HG02852 (cell line): ENCODE results near the gene CALN1.
"Not testable (repeated sequence)": the region's sequence is repeated elsewhere in the genome, so short reads cannot be mapped to it uniquely, and the experiment has no call there.

Source experiments
- ATAC-seq: cut with Tn5 transposase; IDR thresholded peaks from one replicate; pipeline ENCODE4 v1.9.1; 2021; ENCODE audit warnings: mild to moderate bottlenecking, moderate library complexity; ENCODE audit not compliant: unreplicated experiment

Gene CALN1

GRCh38 chr7:71769326-71769725, 642.8 kb downstream of the CALN1 start:
- ATAC-seq = no peak

DNA sequence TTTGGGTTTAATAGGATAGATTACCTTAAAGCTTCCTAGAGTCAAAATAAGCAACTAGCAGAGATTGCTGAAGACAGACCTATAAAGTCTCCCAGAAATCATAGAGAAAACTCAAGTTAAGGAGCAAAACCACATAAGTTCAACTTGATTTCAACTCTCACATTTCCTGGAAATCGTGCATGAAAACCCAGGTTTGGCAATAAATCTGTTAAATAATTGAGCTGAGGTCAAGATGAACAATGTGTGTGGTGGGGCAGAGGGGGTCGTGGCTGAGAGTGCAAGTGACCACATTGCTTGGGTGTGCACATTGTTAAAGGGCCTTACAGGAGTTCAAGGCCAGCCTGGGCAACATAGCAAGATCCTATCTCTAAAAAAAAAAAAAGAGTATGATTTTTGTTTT, 643.7 kb downstream of the CALN1 start:
- ATAC-seq = no peak

GRCh38 chr7:71766016-71766415, 646.1 kb downstream of the CALN1 start:
- no peak for ATAC-seq

- ATAC-seq = no peak
Measured at GRCh38 chr7:71761336-71761735, 650.8 kb downstream of the CALN1 start.

- no peak for ATAC-seq
Measured at GRCh38 chr7:71754828-71755227, 657.3 kb downstream of the CALN1 start.

DNA sequence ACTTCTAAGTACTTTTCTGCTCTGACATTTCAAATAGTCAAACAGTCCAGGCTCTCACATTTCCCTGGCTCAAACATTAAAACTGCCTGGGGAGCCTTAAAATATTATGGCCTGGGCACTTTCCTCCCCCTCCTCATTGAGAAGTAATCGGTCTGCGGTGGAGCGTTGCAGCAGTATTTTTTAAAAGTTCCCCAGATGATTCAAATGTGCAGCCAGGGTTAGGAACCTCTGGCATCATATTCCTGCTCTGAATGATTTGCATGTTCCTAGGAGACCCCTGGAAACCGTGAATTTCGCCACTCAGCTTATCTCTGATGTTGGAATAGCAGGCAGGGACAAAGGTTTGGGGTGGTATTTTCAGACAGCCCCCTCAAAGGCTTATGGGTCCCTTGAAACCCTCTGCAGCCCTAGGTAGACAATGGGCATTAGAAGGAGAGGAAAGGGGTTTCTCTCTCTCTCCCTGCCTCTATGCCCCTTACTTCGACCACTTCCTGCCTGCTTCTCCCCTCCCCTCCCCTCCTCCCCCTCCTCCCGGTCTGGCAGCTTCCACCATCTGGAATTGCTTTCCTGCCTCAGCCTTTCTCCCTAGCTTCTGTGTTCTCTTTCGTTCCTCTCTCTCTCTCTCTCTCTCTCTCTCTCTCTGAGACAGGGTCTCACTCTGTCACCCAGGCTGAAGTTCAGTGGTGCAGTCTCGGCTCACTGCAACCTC, 658.0 kb downstream of the CALN1 start:
- no peak for ATAC-seq

- ATAC-seq = no peak
Measured at GRCh38 chr7:71753236-71753635, 658.9 kb downstream of the CALN1 start.

DNA sequence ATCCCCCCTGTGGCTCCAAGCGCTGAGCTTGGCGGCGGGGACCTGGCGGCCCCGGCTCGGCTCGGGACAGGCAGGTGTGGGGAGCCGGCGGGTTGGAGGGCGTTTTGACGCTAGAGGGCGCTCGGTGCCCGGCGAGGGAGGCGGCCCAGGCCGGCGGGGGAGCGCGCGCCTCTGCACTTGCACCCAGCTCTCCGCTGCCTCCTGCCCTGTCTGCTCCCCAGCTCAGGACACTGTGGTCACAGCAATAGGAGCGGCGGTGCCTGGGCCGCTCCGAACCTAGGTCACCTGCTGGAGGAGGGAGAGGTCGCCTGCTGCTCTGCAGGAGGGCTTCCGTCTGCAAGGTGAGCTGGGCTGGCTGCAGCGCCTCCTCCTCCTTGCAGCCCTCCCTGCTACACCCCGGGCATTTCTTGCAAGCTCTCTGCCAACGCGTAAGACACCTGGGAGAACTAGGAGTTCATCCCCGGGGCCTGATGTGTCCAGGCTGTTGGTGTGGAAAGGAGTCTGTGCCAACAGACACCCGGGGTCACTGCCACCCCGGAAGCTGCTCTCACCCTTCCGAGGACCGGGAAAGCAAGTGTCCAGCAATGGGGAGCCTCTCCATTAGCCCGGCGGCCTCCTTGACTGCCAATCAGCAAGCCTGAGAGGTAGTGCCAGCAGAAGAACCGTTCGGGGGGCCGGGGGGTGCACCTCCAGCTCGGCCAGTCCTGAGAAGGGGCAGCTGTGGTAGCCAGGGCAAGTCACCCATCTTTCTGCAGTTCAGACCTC, 659.8 kb downstream of the CALN1 start:
- ATAC-seq = no peak

- no peak for ATAC-seq
Measured at GRCh38 chr7:71750290-71750689, 661.8 kb downstream of the CALN1 start.

GRCh38 chr7:71746006-71746405, 666.1 kb downstream of the CALN1 start:
- no peak for ATAC-seq

DNA sequence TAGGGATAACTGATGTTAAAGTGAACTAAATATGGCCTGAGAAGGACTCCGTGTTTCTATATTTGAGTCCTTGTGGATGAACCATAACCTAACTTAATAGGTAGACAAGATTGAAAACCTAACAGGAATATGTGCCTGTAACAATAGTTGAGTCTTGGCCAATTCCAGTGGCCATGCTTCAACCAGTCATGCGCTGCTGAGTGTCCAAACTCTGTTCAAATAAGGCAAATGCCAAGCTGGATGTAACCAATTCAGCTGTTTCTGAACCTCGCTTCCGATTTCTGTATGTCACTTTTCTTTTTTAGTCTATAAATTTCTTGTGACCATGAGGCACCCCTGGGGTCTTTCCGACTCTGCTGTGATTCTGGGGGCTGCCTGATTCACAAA, 672.0 kb downstream of the CALN1 start:
- ATAC-seq = no peak

DNA sequence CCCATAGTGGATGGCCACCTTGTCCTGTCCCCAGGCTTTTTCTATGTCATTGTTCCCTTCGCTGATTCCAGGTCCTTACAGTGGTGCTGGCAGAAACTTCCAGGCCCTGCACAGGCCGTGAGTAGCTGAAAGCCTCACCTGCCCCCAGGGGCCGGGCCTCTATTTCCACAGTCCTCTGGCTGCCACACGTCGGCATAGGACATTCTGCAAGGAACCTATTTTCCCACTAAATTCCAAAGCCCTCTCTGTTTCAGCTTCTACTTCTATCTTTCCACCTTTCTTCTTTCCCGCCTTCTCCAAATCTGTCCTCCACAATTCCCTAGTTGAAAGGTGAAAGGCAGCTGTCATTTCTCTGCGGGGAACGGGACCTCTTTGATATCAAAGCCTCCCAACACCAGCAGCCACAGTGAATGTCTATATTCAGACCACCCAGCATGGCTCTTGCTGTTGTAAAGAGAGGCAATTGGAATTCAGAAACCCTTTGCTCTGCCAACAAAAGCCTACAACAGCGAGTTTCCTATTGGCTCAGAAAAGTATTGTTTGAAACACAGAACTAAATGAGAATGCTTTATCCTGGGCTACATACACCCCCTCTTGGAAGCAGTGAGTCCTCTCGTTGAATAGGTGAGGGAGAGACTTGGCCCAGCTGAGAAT, 672.5 kb downstream of the CALN1 start:
- ATAC-seq = no peak

DNA sequence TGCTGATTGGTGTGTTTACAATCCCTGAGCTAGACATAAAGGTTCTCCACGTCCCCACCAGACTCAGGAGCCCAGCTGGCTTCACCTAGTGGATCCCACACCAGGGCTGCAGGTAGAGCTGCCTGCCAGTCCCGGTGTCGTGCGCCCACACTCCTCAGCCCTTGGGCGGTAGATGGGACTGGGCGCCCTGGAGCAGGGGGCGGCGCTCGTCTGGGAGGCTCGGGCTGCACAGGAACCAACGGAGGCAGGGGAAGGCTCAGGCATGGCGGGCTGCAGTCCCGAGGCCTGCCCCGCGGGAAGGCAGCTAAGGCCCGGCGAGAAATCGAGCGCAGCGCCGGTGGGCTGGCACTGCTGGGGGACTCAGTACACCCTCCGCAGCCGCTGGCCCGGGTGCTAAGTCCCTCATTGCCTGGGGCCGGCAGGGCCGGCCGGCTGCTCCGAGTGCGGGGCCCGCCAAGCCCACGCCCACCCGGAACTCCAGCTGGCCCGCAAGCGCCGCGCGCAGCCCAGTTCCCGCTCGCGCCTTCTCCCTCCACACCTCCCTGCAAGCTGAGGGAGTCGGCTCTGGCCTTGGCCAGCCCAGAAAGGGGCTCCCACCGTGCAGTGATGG, 674.1 kb downstream of the CALN1 start:
- not testable (repeated sequence) for ATAC-seq

- peak; percentile 54 for ATAC-seq
Measured at GRCh38 chr7:71735961-71736556, 676.1 kb downstream of the CALN1 start.

DNA sequence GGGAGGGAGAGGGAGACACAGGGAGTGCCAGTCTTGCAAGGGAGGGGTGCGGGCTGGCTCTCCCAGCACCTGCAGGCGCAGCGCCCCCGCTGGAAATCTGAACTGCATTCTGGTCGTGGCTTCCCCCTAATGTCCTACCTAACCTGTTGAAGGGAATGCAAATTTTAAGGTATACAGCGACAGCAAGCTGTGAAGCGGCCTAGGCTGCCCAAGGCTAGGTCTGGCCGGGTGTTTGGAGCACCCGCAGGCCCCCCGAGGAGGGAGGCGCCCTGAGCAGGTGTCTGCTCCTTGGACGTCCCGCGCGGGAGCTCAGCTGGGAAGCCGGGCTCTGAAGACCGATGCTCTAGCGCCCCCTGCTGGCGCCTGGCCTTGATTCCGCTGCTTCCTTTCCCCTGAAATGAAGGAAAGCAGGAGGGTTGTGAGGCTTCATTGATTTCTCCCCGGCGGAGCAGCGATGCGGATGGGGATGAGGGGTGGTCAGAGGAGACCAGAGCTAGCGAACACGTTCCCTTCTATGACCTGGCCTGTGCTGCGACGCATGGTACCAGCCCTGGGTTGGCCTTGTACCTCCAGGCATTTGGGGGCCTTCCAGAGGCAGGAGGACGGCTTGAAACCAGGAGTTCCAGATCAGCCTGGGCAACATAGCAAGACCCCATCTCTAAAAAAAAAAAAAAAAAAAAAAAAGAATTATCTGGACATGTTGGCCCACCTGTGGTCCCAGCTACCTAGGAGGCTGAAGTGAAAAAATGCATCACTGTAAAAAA, 678.8 kb downstream of the CALN1 start:
- peak; percentile 48 for ATAC-seq

GRCh38 chr7:71731740-71732139, 680.4 kb downstream of the CALN1 start:
- no peak for ATAC-seq
